GM21360 (cell line): ENCODE results near the gene CCDC188.

Source experiments
- ATAC-seq: cut with Tn5 transposase; IDR thresholded peaks from one replicate; pipeline ENCODE4 v1.9.1; 2021; ENCODE audit warnings: mild to moderate bottlenecking, moderate library complexity; ENCODE audit not compliant: unreplicated experiment

Gene CCDC188

DNA sequence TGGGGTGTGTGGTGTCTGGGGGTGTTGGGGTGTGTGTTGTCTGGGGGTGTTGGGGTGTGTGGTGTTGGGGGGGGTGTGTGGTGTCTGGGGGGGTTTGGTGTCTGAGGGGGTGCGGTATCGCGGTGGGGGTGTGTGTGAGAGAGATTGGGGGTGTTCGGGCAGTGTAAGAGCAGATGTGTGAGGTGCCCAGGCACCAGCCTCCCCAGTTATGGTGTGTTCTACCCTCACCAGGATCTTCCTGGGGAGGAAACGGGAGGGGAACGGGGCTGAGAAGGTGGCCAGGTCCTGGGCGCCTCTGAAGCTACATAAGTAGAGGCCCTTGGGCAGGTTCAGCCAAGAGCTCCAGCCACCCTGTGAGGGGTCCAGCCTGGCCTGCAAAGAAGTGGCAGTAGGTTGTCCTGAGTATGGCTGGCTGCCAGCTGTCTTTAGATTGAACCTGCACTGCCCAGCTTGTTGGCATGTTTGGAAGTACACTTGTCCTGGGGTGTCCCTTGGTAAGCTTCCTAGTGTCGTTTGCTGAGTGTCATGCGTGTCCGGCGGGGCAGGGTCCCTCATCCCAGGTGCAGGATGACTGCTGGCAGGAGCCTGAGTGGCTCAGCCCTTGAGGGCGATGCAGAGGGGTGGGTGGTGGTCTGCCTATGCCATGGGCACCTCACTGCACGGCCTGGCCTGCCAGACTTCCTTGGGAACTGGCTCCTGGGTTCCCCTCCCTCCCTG lies 27.3 kb downstream of the CCDC188 start:
- ATAC-seq: no peak

DNA sequence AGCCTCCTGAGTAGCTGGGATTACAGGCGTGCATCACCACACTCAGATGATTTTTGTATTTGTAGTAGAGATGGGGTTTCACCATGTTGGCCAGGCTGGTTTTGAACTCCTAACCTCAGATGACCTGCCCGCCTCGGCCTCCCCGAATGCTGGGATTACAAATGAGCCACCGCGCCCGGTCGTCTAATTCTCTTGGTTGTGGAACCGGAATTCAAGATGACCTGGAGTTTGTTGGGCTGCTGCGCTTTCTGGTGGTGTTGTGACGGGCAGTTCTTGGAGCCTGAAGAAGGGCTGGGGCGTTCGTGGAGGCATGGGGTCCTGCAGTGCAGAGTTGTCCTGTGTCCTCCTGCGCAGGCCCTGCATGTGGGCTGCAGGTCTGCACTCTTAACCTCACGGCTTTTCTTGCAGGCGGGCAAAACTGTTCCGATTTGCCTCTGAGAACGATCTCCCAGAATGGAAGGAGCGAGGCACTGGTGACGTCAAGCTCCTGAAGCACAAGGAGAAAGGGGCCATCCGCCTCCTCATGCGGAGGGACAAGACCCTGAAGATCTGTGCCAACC lies 28.9 kb downstream of the CCDC188 start:
- no peak for ATAC-seq

DNA sequence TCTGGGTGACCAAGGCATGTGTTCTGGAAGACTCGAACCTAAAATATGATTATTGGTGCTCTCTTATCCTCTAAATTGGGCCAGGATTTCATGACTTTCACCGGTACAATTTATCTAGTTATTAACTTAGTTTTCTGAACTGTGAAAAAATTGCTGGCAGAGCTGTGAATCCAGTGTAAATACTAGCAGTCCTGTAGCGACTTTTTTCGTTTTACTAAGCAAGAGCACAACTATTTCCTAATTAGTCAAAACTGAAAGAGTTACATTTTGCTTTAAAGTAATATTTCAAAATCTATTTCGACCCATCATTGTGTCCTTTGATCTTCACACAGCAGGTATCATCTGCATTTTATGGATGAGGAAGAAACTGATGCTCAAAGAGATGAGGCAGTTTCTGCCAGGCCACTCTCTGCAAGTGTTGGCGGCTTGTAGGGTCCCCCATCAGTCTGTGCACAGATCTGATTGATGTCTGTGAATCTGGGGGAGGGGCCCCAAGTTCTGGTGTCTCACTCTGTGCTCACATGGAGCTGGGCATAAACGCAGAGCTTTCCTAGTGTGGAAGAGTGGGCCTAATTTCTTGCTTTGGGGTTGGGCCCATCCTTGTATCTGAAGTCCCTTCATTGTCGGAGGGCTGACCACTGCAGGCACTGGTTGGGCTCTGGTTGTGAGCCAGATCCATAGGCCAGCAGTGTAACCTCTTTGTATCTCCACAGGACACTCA lies 32.4 kb downstream of the CCDC188 start:
- ATAC-seq: no peak

DNA sequence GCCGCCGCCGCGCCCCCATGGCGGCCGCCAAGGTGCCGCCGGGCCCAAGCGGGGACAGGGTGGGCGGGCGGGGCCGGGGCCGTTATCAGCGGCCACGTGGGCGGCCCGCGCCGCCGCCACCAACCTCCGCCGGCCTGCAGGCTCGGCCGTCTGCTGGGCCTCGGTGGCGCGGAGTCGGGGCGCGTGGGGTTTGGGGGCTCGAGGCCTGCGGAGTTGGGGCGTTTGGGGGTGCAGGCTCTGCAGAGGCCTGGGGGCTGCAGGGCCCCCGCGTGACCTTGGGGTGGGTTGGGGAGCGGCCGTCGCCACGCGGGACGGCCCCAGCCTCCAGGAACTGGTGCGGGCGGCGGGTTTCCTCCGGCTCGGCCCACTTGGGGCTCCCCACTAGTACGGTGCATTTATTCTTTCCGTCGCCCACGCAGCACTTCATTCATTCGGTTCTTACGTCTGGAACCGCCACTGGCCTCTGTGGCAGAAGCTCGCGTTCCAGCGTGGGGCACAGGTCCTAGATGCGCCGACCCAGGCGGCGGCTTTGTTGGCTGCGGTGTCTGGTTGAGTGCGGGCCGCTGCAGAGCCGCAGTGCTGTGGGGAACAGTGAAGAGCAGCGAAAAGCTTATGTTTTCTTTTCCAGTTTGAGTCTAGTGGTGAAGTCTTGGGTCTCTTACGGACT lies 33.1 kb downstream of the CCDC188 start:
- ATAC-seq: peak; percentile 22

DNA sequence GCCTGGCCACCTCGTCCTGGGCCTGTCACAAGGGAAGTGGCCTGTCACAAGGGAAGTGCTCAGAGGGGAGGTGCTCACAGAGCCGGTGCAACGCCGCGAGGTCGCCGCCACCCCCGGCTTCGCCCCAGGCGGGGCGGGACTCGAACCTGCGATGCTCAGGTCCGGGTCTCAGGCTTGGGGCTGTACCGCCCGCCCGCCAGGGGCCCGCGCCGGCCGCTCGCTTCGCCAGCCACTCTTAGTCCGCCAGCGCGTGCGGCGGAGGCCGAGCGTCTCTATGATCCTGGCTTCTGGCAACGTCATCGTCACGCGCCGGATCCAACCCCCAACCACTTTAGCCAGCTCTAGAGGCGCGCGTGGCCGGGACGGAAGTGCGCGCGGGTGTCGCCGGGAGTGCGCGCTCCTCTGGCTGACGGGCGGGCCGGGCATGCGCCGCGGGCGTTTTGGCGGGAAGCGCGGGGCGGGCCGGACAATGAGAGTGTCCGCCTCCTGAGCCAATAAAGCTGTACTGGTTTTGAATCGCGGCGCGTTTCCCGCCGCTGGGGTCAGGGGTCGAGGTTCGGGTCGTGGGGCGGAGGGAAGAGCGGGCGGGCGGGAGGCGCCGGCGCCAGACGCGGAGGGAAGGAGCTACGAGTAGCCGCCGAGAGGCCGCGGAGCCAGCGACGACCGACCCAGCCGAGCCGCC lies 33.8 kb downstream of the CCDC188 start, which contains the start of gene TRMT2A:
Gene TRMT2A (minus strand): TSS at position 276 of the 682 bp plus-strand sequence. CDS start 320 bp downstream, outside the sequence.
- ATAC-seq: peak; percentile 67

DNA sequence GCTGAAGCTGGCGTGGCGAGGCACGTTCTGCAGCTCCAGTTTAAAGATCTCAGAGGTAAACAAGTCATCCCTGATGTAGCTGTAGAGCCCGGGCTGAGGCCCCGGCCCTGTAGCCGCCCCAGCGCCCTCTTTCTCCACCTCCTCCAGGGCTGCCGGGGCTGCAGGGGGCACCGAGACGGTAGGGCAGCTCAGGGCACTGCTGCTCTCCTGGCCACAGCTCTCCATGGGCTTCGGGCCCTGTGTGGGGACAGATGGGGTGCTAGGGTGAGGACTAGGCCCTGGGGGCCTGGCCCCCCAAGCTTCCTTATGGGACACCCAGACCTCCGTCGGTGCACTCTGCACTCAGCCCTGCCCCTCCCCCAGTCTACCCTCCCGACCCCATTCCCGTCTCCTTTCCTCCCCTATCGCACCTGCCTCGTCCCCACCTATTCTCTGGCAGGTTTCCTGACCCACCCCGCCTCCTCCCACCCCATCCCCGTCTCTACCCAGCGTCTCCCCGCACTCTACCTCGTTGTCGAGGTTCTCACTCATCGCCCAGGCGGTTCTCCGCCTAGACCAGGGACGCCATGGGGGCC lies 34.4 kb downstream of the CCDC188 start:
- no peak for ATAC-seq

DNA sequence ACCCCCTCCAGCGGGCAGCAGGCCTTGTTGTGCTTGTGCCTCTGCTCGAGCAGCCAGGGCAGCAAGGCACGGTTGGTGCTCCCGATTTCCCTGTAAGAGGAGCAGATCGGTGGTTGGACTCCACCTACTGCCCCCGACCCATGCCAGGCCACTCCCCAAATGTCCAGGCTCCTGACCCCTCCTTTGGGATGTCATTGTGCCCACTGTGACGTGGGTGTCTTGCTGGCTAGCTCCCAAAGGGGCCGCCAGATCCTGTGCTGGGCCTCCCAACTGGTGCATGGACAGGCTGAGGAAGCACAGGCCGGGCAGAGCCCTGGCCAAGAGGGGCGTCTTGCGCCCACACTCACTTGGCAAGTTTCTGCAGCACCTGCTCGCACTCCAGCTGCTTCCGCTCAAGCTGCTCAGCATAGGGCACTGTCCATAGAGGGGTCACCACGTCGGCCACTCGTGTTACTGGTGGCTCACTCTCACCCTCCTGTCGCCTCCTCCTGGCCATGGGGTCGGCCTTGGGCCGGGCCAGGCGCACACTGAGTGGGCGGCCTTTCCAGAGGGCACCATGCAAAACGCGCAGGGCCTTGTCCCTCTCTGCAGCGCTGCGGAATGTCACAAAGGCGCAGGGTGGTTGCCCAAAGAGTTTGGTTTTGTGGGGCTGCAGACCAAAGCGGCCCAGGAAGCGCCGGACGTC lies 35.0 kb downstream of the CCDC188 start, which contains the start of gene RANBP1:
Gene RANBP1 (plus strand): TSS at position 414 of the 685 bp plus-strand sequence. CDS start 81 bp downstream, at position 495.
- no peak for ATAC-seq

DNA sequence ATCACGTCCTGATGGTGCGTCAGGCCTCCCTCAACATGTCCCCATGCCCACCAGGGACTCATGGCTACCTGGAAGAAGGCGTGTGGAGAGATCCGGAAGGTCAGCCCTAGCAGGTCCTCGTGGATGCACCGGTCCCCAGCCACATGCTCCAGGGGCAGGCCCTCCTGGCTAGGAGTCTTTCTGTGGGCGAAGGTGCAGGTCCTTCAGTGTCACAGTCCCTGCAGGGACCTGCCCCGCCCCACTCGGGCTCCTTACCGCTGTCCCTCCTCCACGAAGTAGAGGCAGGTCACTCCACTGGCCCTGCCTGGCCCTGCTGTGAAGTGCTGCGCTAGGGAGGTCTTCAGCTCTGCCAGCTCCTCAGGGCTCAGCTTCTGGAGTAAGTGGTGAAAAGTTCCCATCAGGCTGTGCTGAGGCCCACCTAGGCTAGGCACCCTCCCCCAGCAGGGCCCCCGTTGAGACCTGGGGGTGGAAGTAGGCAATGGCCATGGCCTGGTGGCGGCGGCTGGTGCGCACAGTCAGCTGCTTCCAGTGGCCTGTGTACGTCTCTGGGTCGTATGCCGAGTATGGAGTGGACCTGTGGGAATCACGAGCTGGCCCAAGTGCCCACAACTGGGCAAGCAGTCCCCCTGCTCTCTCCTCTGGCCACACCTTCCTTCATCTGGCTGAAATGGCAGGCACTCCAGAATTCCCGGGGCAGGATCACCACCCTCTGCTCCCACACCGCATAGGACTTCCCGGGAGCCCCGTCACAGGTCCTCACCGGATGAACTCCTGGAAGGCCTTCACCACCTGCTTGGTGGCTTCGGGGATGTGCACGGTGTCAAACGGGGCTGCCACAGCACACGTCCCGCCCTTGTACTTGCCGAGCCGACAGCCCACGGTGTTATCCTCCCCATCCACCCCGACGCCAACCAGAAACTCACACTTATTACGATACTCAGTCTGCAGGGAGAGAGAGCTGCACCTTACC lies 36.1 kb downstream of the CCDC188 start:
- ATAC-seq: no peak

DNA sequence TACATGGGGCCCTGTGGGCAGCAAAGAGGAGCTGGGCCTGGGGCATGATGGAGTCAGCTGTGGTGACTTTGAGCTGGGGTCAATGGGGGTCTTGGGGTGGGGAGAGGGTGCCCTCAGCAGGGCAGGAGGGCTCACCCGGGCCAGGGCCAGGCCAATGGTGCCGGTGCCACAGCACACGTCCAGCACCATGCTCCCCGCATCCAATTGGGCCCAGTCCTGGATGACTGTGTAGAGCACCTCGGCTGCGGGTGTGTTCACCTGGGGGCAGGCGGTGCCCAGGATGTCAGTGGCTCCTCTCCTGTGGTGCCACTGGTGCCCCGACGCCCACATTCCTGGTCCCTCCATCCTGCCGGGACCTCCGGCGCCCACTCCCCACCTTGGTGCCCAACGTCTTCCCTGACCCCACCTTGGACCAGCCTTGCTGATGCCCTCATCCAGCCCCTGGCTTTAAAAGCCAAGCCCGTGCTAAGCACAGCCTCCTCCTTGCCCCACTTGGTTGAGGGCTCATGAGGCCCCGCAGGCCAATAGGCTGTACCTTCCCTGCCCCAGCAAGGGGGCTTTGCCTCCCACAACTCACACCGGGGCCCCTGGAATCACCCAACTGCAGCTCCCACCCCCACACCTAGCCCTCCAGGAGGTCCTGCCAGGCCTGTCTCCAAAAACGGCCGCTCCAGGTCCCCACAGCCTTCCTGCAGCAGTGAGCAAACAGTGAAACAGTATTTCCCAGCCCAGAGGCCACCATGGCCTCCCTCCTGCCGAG lies 37.1 kb downstream of the CCDC188 start:
- ATAC-seq: no peak

DNA sequence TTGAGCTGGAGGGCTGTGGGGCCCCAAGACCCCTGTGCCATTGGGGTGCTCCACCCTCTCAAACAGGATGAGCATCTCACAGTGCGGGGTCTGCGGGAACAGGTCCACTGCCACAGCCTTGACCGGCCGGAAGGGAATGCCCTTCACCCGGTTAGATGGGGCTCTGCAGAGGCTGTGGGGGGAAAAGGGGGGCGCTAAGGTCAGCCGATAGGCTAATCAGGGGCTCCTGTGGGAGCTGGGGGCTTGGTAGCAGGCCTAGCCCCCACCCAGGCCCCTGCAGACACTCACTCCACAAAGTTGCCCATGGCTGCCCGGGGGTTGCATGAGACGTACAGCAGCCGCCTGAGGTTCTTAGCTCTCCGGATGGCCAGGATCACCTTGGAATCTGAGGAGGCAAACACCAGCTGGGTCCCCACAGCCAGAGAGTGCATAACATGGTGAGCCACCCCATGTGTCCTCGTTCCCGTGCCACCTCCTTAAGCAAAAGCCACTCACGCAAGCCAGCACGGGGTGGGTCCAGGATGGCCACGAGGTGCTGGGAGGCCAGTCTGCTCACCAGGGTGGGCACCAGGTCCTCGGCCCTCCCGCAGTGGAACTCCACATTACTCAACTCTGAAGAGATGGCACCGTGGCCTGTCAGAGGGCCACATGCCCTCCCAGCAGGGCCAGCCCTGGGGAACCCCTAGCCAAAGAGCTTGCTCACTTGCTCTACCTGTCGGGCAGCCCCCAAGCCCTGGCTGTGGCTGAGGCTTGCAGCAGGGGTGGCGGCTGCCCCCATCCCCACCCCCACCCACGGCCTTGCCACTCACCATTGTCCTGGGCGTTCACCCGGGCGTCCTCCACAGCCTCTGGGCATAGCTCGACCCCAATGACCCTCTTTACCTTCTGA lies 38.0 kb downstream of the CCDC188 start:
- no peak for ATAC-seq

DNA sequence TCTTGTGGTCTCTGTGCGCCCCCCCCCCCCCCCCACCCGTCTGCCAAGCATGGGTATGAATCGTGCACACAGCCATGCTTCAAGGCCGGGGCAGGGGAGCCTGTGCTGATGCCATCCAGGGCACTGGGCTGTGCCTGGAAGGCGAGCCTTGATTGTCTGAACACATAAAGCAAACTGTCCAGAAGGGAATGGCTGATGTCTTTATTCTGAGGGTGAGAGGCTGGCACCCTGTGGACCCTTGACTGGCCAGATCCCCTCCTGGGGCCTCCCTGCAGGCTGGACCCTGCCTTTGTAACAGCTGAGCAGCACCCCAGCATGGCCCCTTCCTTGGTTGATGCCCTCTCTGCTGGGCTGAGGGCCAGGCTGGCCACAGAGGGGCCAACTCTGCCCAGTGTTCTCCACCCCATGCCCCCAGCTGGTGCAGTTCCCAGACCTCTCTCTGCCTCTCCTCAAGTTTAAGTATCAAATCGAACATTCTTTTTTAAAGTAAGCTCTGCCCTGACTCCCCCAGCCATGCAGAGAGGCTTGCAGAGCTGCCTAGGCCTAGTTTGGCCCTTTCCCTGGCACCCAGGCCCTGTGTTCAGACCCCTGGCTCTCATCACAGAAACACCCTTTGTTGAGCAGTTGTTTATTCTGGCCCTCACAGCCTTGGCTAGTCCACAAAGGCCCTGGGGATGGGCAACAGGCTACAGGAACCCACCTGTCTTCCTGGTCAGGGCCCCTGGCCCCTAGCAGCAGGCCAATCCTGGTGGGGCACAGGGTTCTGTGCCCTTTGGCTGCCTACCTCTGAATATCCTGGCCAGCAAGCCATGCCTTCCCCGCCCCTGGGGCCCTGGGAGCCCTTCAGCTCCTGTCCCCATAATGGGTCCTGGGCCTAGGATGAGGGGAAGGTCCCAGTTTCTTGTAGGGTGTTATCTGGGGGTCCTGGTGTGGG lies 38.9 kb downstream of the CCDC188 start:
- ATAC-seq: no peak

DNA sequence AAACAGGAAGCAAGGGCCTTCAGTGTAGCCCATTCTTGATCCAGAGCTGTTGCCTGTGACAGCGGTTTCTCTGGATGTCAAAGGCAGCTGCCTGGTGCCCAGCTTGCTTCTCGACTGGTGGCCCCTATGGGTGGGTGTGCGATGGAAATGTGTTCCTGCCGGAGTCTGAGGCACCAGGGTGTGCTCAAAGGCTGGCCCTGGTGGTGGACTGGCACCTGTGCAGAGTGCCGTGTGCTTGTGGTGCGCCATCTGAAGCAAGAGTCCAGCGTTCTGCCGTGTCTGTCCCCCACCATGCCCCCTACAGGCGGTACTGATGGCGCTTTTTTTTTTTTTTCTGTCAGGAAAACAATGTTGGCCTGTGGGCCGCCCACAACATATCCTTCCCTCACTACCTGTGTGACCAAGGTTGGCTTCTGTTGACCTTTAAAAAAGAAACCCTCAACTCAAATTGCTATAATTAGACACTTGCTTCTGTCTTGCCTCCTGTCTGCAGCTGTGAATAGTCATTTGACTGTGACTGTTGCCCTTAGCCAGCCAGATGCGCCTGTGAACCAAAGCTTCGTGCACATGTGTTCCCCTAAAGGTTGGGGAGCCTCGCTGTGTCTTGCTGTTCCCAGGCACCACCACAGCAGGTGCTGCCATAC lies 39.7 kb downstream of the CCDC188 start:
- ATAC-seq: no peak

DNA sequence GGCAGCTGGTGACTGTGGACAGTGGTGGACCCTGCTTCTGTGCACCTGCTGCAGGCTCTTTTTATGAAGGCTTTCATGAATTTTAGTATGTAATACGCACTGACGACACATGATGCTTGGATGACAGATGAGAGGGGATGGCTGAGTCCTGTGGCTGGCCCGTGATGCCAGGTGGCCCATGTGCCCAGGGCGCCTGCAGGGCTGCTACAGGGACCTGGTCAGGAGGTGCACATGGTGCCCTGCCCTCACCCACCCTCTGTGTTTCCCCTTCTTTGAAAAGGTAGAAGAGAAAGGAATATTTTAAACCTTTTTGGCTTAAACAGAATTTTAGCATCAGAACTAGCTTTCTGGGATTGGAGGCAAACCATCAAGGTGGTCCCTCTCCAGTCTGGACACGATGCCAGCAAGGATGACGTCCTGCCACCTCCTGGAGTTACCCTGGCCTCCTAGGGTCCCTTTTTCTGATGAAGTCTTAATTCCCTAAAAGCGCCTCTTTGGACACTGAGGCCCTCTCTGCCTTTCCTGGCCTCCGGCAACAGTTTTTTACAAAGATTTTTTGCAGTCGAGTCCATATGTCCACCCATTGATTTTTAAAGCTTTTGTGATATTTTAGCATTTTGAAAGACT lies 40.4 kb downstream of the CCDC188 start:
- no peak for ATAC-seq

DNA sequence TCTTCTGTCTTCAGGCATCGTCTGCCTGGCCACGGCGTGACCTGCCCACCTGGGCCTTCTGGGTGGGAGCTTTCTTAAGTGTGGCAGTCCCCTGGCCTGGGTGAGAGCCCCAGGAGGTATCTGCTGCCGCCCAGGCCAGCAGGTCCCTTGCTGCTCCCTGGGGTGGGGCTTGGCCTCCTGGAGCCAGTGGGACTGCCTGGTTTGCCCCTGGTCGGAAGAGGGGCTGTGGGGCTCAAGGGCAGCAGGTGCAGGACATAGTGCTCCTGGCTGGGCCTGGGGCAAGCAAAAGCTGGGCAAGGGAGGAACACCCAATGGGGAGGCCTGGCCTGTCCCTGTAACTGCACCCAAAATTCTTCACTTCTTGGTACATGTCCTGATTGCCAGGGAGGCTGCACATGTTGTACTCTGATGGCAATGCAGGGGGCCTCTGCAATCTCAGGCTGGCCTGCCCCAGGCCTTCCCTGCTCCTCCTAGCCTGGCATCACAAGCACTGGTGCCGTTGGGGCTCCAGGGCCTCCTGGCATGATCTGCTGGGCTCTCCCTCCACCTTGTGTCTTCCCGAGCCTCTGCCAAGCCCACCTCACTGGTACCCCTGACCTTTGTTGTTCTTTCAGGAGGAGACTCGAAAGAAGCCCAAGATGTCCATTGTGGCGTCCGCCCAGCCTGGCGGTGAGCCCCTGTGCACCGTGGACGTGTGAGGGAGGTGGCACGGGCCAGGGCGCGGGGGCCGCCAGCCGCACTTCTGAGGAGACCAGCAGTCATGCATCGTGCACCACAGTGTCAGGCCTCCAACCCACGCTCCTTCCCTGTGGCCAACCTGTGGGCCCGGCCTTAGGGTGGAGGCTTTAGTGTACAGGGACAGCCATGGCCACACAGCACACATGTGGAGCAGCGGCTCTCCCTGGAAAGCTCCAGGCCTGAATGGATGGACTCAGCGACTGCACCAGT lies 41.2 kb downstream of the CCDC188 start:
- ATAC-seq: no peak
